H9 (cell line): ENCODE data around the gene NACA. TPM values are rescaled to one million over a fixed set of nuclear protein-coding genes. Genes with fewer than 3 reads are reported as not detected.
A peak's percentile ranks its signal among the peaks of the same experiment; 100 is the strongest.

ENCODE experiments used
- DNase-seq: peaks from one replicate; pipeline ENCODE4 v3.0.0-alpha.2; 2017
- H2AFZ ChIP-seq: one replicate; pipeline ENCODE4 v1.6.1; 2013; ENCODE audit warnings: mild to moderate bottlenecking, low read length, control low read depth, moderate library complexity
- H2AK5ac ChIP-seq: 2 replicates; pipeline ENCODE4 v1.6.1; 2013; ENCODE audit warnings: low read length, control low read depth, mixed read lengths; ENCODE audit not compliant: insufficient read length
- H2BK120ac ChIP-seq: one replicate; pipeline ENCODE4 v1.6.1; 2013; ENCODE audit warnings: low read depth, mild to moderate bottlenecking, low read length, control low read depth, inconsistent platforms; ENCODE audit not compliant: poor library complexity, severe bottlenecking
- H2BK12ac ChIP-seq: 2 replicates; pipeline ENCODE4 v1.6.1; 2013; ENCODE audit warnings: low read length, control low read depth, mixed read lengths, low read depth; ENCODE audit not compliant: insufficient read length
- H2BK15ac ChIP-seq: 2 replicates; pipeline ENCODE4 v1.6.1; 2013; ENCODE audit warnings: low read depth, low read length, control low read depth
- H2BK20ac ChIP-seq: one replicate; pipeline ENCODE4 v1.6.1; 2013; ENCODE audit warnings: low read depth, mild to moderate bottlenecking, low read length, control low read depth, inconsistent platforms; ENCODE audit not compliant: poor library complexity, severe bottlenecking
- H2BK5ac ChIP-seq: 2 replicates; pipeline ENCODE4 v1.6.1; 2013; ENCODE audit warnings: low read length, control low read depth, mixed read lengths; ENCODE audit not compliant: insufficient read length
- H3K14ac ChIP-seq: 2 replicates; pipeline ENCODE4 v1.6.1; 2013; ENCODE audit warnings: low read length, control low read depth; ENCODE audit not compliant: insufficient read depth
- H3K18ac ChIP-seq: 2 replicates; pipeline ENCODE4 v1.6.1; 2013; ENCODE audit warnings: low read depth, mild to moderate bottlenecking, mixed read lengths, low read length, control low read depth; ENCODE audit not compliant: insufficient read length
- H3K23ac ChIP-seq: 2 replicates; pipeline ENCODE4 v1.6.1; 2013; ENCODE audit warnings: low read length, control low read depth, mixed read lengths, low read depth; ENCODE audit not compliant: insufficient read length
- H3K23me2 ChIP-seq: 2 replicates; pipeline ENCODE4 v1.6.1; 2013; ENCODE audit warnings: low read depth, mild to moderate bottlenecking, mixed read lengths, low read length, control low read depth; ENCODE audit not compliant: insufficient read length, poor library complexity, severe bottlenecking
- H3K27ac ChIP-seq: 2 replicates; pipeline ENCODE4 v1.5.1; 2013; ENCODE audit warnings: low read length, control low read depth, mixed read lengths, low read depth; ENCODE audit not compliant: insufficient read length
- H3K27me3 ChIP-seq: 2 replicates; pipeline ENCODE4 v1.6.1; 2013; ENCODE audit warnings: low read length, control low read depth, inconsistent platforms; ENCODE audit not compliant: insufficient read depth
- H3K4ac ChIP-seq: 2 replicates; pipeline ENCODE4 v1.6.1; 2013; ENCODE audit warnings: low read depth, mild to moderate bottlenecking, control low read depth, inconsistent platforms, low read length, moderate library complexity
- H3K4me1 ChIP-seq: 2 replicates; pipeline ENCODE4 v1.6.1; 2013; ENCODE audit warnings: low read length, control low read depth, inconsistent platforms; ENCODE audit not compliant: insufficient read depth
- H3K4me2 ChIP-seq: 2 replicates; pipeline ENCODE4 v1.6.1; 2013; ENCODE audit warnings: low read length, control low read depth, mixed read lengths; ENCODE audit not compliant: insufficient read length, insufficient read depth
- H3K56ac ChIP-seq: 2 replicates; pipeline ENCODE4 v1.6.1; 2013; ENCODE audit warnings: low read depth, mild to moderate bottlenecking, mixed read lengths, low read length, control low read depth; ENCODE audit not compliant: insufficient read length
- H3K79me1 ChIP-seq: 2 replicates; pipeline ENCODE4 v1.6.1; 2013; ENCODE audit warnings: low read depth, mild to moderate bottlenecking, moderate library complexity, low read length, control low read depth, inconsistent platforms; ENCODE audit not compliant: insufficient read depth, poor library complexity, severe bottlenecking
- H3K79me2 ChIP-seq: 2 replicates; pipeline ENCODE4 v1.6.1; 2013; ENCODE audit warnings: low read length, control low read depth, inconsistent platforms; ENCODE audit not compliant: insufficient read depth
- H3K9ac ChIP-seq: 2 replicates; pipeline ENCODE4 v1.6.1; 2013; ENCODE audit warnings: low read length, control low read depth, mixed read lengths; ENCODE audit not compliant: insufficient read length; ENCODE audit errors: extremely low read depth
- H3K9me3 ChIP-seq: one replicate; pipeline ENCODE4 v1.6.1; 2013; ENCODE audit warnings: low read depth, low read length, inconsistent platforms; ENCODE audit not compliant: control insufficient read depth
- H3T11ph ChIP-seq: one replicate; pipeline ENCODE4 v1.6.1; 2013; ENCODE audit warnings: mild to moderate bottlenecking, low read length, control low read depth, inconsistent platforms
- H4K20me1 ChIP-seq: one replicate; pipeline ENCODE4 v1.6.1; 2013; ENCODE audit not compliant: control insufficient read depth, insufficient read length, insufficient read depth
- H4K5ac ChIP-seq: 2 replicates; pipeline ENCODE4 v1.6.1; 2013; ENCODE audit warnings: low read depth, mild to moderate bottlenecking, mixed read lengths, low read length, control low read depth; ENCODE audit not compliant: insufficient read length
- H4K8ac ChIP-seq: replicated peaks from 2 replicates; pipeline ENCODE4 v1.6.1; 2013; ENCODE audit warnings: low read length, control low read depth, mixed read lengths, low read depth; ENCODE audit not compliant: insufficient read length
- H4K91ac ChIP-seq: 2 replicates; pipeline ENCODE4 v1.6.1; 2013; ENCODE audit warnings: low read depth, mild to moderate bottlenecking, moderate library complexity, mixed read lengths, low read length, control low read depth; ENCODE audit not compliant: insufficient read length
- H3K27ac Mint-ChIP-seq, 3 experiments: 2 replicates in 2 of 3; 3 replicates in 1 of 3; pipeline ENCODE4 v1.8.0; 2020 to 2021; ENCODE audit warnings: mixed read lengths in 3 of 3, mild to moderate bottlenecking in 1 of 3, moderate library complexity in 1 of 3
- H3K27me3 Mint-ChIP-seq: 2 replicates; pipeline ENCODE4 v1.8.0; 2021; ENCODE audit warnings: low read depth, mild to moderate bottlenecking, moderate library complexity, mixed read lengths
- H3K36me3 Mint-ChIP-seq, 3 experiments: 2 replicates in 2 of 3; 3 replicates in 1 of 3; pipeline ENCODE4 v1.8.0; 2020 to 2021; ENCODE audit warnings: low read depth in 3 of 3, mixed read lengths in 3 of 3; ENCODE audit not compliant: insufficient read depth in 1 of 3
- H3K4me1 Mint-ChIP-seq, 2 experiments: 2 replicates each; pipeline ENCODE4 v1.8.0; 2020; ENCODE audit warnings: mixed read lengths in 2 of 2
- H3K4me3 Mint-ChIP-seq, 2 experiments: 2 replicates in 1 of 2; 3 replicates in 1 of 2; pipeline ENCODE4 v1.8.0; 2020 to 2021; ENCODE audit warnings: mild to moderate bottlenecking in 2 of 2, mixed read lengths in 2 of 2, moderate library complexity in 1 of 2
- H3K9me3 Mint-ChIP-seq, 2 experiments: 2 replicates in 1 of 2; 3 replicates in 1 of 2; pipeline ENCODE4 v1.8.0; 2020; ENCODE audit warnings: mild to moderate bottlenecking in 2 of 2, mixed read lengths in 2 of 2, moderate library complexity in 1 of 2
- WGBS: extraction: QIAGEN DNeasy Blood & Tissue Kit; methylation state at CpG from one replicate; pipeline ENCODE4 v1.1.7; 2013; ENCODE audit warnings: missing lambda C conversion rate, low lambda C conversion rate, mixed read lengths; ENCODE audit not compliant: insufficient read length; ENCODE audit errors: extremely low coverage; 5-methylcytosine and 5-hydroxymethylcytosine counted together
- total RNA-seq: library from RNA; stranded (reverse); gene quantifications from 2 replicates; pipeline ENCODE4 v1.2.1, GENCODE V29; 2021
- TF ChIP-seq, protein P1 (sequence below): fragments of 200-600 bp; sonication (generic); conservative IDR thresholded peaks from 3 replicates; pipeline ENCODE4 v1.8.0; 2021; ENCODE audit warnings: antibody characterized with exemption, mild to moderate bottlenecking

NACA gene
- total RNA-seq, 1 experiment from 2014 or later = 1,204 TPM

DNA sequence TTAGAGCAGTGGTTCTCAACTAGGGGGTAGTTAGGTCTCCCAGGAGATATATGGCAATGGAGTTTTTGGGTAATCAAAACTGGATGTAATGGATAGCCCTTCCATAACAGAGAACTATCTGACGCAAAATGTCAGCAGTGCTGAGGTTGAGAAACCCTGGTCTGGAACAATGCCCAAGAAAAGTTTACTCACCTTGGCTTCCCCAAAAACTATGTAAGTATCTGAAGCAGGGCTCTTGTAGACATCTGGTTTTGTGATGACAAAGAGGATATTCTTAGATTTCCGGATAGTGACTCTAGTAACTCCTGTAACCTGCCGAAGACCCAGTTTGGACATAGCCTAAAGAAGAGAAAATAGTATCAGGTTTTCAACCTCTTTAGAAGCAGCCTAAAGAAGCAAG lies 11.8 kb downstream of the NACA start:
- no peak overlapping the region for H3K56ac ChIP-seq
- peaks cover 53 to 61% (median 57%) of the 10 kb centered on the region in 3 experiments; a peak in 6 of 7 replicates for H3K36me3 Mint-ChIP-seq
- H3K4me2 ChIP-seq = no peak overlapping the region
- H3K27me3 ChIP-seq = no peaks in the 10 kb centered on the region
- H2BK15ac ChIP-seq = no peak overlapping the region
- no peak overlapping the region for H2AFZ ChIP-seq
- no peaks in the 10 kb centered on the region for H3K9me3 ChIP-seq
- no peaks in the 10 kb centered on the region for H3K79me2 ChIP-seq
- no peak overlapping the region for H4K8ac ChIP-seq
- DNase-seq = no peak
- H2BK120ac ChIP-seq = no peak overlapping the region
- no peak overlapping the region for H3K18ac ChIP-seq
- H3K27ac Mint-ChIP-seq = peak overlapping the region in 1 of 3 experiments; percentile 14; a peak in 2 of 7 replicates
- H3K79me1 ChIP-seq = no peaks in the 10 kb centered on the region
- H3K27ac ChIP-seq = no peak overlapping the region
- H3K9ac ChIP-seq = no peak overlapping the region
- H3K14ac ChIP-seq = no peak overlapping the region
- no peak overlapping the region for H3K4me3 Mint-ChIP-seq
- no peaks in the 10 kb centered on the region for H3K23me2 ChIP-seq
- no peak overlapping the region for H2BK20ac ChIP-seq
- TF ChIP-seq, protein P1, sequence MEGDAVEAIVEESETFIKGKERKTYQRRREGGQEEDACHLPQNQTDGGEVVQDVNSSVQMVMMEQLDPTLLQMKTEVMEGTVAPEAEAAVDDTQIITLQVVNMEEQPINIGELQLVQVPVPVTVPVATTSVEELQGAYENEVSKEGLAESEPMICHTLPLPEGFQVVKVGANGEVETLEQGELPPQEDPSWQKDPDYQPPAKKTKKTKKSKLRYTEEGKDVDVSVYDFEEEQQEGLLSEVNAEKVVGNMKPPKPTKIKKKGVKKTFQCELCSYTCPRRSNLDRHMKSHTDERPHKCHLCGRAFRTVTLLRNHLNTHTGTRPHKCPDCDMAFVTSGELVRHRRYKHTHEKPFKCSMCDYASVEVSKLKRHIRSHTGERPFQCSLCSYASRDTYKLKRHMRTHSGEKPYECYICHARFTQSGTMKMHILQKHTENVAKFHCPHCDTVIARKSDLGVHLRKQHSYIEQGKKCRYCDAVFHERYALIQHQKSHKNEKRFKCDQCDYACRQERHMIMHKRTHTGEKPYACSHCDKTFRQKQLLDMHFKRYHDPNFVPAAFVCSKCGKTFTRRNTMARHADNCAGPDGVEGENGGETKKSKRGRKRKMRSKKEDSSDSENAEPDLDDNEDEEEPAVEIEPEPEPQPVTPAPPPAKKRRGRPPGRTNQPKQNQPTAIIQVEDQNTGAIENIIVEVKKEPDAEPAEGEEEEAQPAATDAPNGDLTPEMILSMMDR = no peak
- no peaks in the 10 kb centered on the region for H4K20me1 ChIP-seq
- no peak overlapping the region for H4K91ac ChIP-seq
- peaks cover 16 to 17% of the 10 kb centered on the region in 2 experiments for H3K4me1 Mint-ChIP-seq
- H3K23ac ChIP-seq = no peak overlapping the region
- no peak overlapping the region for H3K4ac ChIP-seq
- no peak overlapping the region for H4K5ac ChIP-seq
- H2BK5ac ChIP-seq = no peak overlapping the region
- no peaks in the 10 kb centered on the region for H3K27me3 Mint-ChIP-seq
- no peak overlapping the region for H3T11ph ChIP-seq
- no CpG with 5 or more reads among the region's 3 CpGs for WGBS
- H3K9me3 Mint-ChIP-seq = no peaks in the 10 kb centered on the region
- H2BK12ac ChIP-seq = no peak overlapping the region
- no peaks in the 10 kb centered on the region for H3K4me1 ChIP-seq
- H2AK5ac ChIP-seq = no peak overlapping the region
